DMS 273 (cell line): Measurements from ENCODE around the gene AK5.

Experiments
- DNase-seq: peaks from one replicate; lab custom pipeline; 2025; ENCODE audit not compliant: unreplicated experiment; lab: John Stamatoyannopoulos, UW

Gene AK5

GRCh38 chr1:77434967-77435366, 153.1 kb downstream of the AK5 start:
- no peak for DNase-seq

GRCh38 chr1:77438236-77438913, 156.6 kb downstream of the AK5 start:
- DNase-seq = peak; percentile 14

- no peak for DNase-seq
Observed at GRCh38 chr1:77446841-77447555, 165.2 kb downstream of the AK5 start.

GRCh38 chr1:77447669-77448068, 165.8 kb downstream of the AK5 start:
- no peak for DNase-seq

- no peak for DNase-seq
Observed at GRCh38 chr1:77459881-77460280, 178.1 kb downstream of the AK5 start.

- no peak for DNase-seq
Observed at GRCh38 chr1:77461691-77462090, 179.9 kb downstream of the AK5 start.

- DNase-seq = no peak
Observed at GRCh38 chr1:77463216-77463615, 181.4 kb downstream of the AK5 start.

- DNase-seq = no peak
Observed at GRCh38 chr1:77465139-77465538, 183.3 kb downstream of the AK5 start.

GRCh38 chr1:77465922-77466321, 184.1 kb downstream of the AK5 start:
- DNase-seq = no peak

- DNase-seq = no peak
Observed at GRCh38 chr1:77467021-77467595, 185.3 kb downstream of the AK5 start.

- DNase-seq = no peak
Observed at GRCh38 chr1:77467741-77468140, 185.9 kb downstream of the AK5 start.

GRCh38 chr1:77468257-77468948, 186.6 kb downstream of the AK5 start:
- no peak for DNase-seq

GRCh38 chr1:77468949-77469710, 187.3 kb downstream of the AK5 start:
- DNase-seq = peak; percentile 9

- DNase-seq = no peak
Observed at GRCh38 chr1:77471691-77472090, 189.9 kb downstream of the AK5 start.

GRCh38 chr1:77473690-77474089, 191.9 kb downstream of the AK5 start:
- DNase-seq = no peak

GRCh38 chr1:77475641-77476040, 193.8 kb downstream of the AK5 start:
- no peak for DNase-seq

GRCh38 chr1:77476475-77476874, 194.7 kb downstream of the AK5 start:
- no peak for DNase-seq

- DNase-seq = no peak
Observed at GRCh38 chr1:77484334-77484733, 202.5 kb downstream of the AK5 start.

GRCh38 chr1:77484926-77485325, 203.1 kb downstream of the AK5 start:
- DNase-seq = no peak

- DNase-seq = peak; percentile 35
Observed at GRCh38 chr1:77487631-77488030, 205.8 kb downstream of the AK5 start.

- DNase-seq = peak; percentile 5
Observed at GRCh38 chr1:77489910-77490309, 208.1 kb downstream of the AK5 start.
